Breast epithelium (tissue), 4 donors: ENCODE data around the gene SLC38A11. TPM values are rescaled to one million over a fixed set of nuclear protein-coding genes. Genes with fewer than 3 reads are reported as not detected.

ENCODE experiments used
- DNase-seq, 2 donors: peaks; one replicate each; pipeline ENCODE4 v3.0.0-alpha.2; 2019; ENCODE audit warnings: low spot score in 2 of 2
- H3K27ac ChIP-seq, 2 donors: fragments of 200-600 bp; sonication (generic) in 1 of 2; one replicate each; pipeline ENCODE4 v1.5.1; 2016 to 2019; ENCODE audit warnings: mild to moderate bottlenecking in 1 of 2
- H3K27me3 ChIP-seq, 2 donors: fragments of 200-600 bp; sonication (generic) in 1 of 2; one replicate each; pipeline versions ENCODE4 v1.5.1 to v1.6.0; 2017 to 2019; ENCODE audit warnings: control low read depth in 1 of 2, mild to moderate bottlenecking in 1 of 2
- H3K36me3 ChIP-seq: fragments of 200-600 bp; one replicate; pipeline ENCODE4 v1.5.1; 2019
- H3K4me1 ChIP-seq, 2 donors: fragments of 200-600 bp; sonication (generic); one replicate each; pipeline ENCODE4 v1.5.1; 2016 to 2019; ENCODE audit warnings: control low read depth in 1 of 2
- H3K4me3 ChIP-seq, 3 donors: fragments of 200-600 bp; sonication (generic); 1 replicate in 2 of 3; 2 replicates in 1 of 3; pipeline ENCODE4 v1.5.1; 2016 to 2019; ENCODE audit warnings: mild to moderate bottlenecking in 3 of 3, moderate library complexity in 2 of 3
- H3K9me3 ChIP-seq, 2 donors: fragments of 200-600 bp; sonication (generic) in 1 of 2; one replicate each; pipeline ENCODE4 v1.5.1; 2016 to 2019; ENCODE audit warnings: control low read depth in 1 of 2
- POLR2A ChIP-seq: fragments of 450-650 bp; IDR thresholded peaks from one replicate; pipeline ENCODE4 v1.6.1; 2016; ENCODE audit warnings: antibody characterized with exemption, mild to moderate bottlenecking, moderate library complexity
- POLR2AphosphoS5 ChIP-seq, 3 donors: sonication (generic); formaldehyde crosslinking; IDR thresholded peaks; one replicate each; pipeline ENCODE4 v1.6.1; 2017; ENCODE audit warnings: antibody characterized with exemption in 3 of 3
- intact Hi-C: fragments of 100-400 bp; cut with DNase I; formaldehyde crosslinking; loops from one replicate; pipeline ENCODE4 v1.15.1; 2023; ENCODE audit warnings: low total_unique reads
- total RNA-seq, 3 donors: library from RNA; depleted of rRNA; stranded (reverse); fragments of >200 nt; gene quantifications; one replicate each; pipeline ENCODE4 v1.1.0, GENCODE V29; 2016
- TF ChIP-seq, protein P1 (sequence below), 3 donors: fragments of 450-650 bp; IDR thresholded peaks; one replicate each; pipeline ENCODE4 v1.5.1; 2016 to 2017; ENCODE audit warnings: antibody characterized with exemption in 3 of 3, mild to moderate bottlenecking in 3 of 3, moderate library complexity in 3 of 3

SLC38A11 gene
- total RNA-seq, 3 donors from 2014 or later: 2.2 to 6.7 TPM; not detected in 1

DNA sequence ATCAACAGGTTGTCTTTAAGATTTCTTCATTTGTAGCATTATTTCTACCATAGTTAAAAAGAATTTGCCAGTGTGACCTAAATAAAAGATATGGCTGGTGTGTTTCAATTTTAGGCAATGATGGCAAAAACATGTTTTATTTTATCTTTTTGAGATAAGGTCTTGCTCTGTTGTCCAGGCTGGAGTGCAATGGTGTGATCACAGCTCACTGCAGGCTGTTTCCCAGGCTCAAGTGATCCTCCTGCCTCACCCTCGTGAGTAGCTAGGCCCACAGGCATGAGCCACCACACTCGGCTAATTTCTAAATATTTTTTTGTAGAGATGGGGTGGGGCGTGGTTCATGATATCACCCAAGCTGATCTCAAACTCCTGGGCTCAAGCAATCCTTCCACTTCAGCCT is 66.7 kb downstream of the SLC38A11 start:
- no peak for DNase-seq
- no peaks in the 10 kb centered on the region for H3K27me3 ChIP-seq
- TF ChIP-seq, protein P1, sequence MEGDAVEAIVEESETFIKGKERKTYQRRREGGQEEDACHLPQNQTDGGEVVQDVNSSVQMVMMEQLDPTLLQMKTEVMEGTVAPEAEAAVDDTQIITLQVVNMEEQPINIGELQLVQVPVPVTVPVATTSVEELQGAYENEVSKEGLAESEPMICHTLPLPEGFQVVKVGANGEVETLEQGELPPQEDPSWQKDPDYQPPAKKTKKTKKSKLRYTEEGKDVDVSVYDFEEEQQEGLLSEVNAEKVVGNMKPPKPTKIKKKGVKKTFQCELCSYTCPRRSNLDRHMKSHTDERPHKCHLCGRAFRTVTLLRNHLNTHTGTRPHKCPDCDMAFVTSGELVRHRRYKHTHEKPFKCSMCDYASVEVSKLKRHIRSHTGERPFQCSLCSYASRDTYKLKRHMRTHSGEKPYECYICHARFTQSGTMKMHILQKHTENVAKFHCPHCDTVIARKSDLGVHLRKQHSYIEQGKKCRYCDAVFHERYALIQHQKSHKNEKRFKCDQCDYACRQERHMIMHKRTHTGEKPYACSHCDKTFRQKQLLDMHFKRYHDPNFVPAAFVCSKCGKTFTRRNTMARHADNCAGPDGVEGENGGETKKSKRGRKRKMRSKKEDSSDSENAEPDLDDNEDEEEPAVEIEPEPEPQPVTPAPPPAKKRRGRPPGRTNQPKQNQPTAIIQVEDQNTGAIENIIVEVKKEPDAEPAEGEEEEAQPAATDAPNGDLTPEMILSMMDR (IDR thresholded peaks at IDR 0.05): no peak
- TF ChIP-seq POLR2A (no peak), POLR2AphosphoS5 (IDR thresholded peaks at IDR 0.05) (no peak)
- no peak overlapping the region for H3K27ac ChIP-seq
- intact Hi-C loops: no loop called here
- H3K9me3 ChIP-seq: no peaks in the 10 kb centered on the region
- H3K4me3 ChIP-seq: no peak overlapping the region
- H3K4me1 ChIP-seq: no peaks in the 10 kb centered on the region
- H3K36me3 ChIP-seq: no peaks in the 10 kb centered on the region

DNA sequence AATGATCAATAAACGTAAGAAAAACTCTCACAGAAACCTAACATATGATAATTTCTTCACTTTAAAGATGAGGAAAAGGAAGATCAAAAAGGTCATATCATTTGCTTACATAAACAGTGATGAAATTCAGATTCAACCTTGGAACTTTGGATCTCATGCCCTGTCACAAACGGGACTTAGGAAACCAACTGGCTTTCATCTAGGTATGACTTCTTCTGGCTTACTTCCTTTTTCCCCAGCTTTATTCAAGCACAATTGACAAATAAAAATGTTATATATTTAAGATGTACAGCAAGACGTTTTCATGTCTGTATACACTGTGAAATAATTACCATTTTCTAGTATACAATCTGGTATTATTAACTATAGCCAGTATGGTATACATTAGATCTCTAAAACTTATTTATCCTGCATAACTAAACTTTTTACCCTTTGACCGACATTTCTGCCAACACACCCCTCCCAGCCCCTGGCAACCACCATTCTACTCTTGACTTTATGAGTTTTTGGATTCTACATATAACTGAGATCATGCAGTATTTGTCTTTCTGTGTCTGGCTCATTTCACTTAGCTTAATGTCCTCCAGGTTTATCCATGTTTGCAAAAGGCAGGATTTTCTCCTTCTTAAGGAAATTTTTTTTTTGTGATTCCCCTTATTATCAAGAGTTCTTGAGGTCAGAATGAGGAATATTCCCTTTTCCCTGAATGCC is 67.7 kb downstream of the SLC38A11 start:
- intact Hi-C loops: no loop called here
- Histone ChIP-seq H3K4me3 (no peak overlapping the region), H3K36me3 (no peaks in the 10 kb centered on the region), H3K27ac (no peak overlapping the region), H3K9me3 (no peaks in the 10 kb centered on the region), H3K4me1 (no peaks in the 10 kb centered on the region), H3K27me3 (no peaks in the 10 kb centered on the region)
- DNase-seq: no peak
- no peak for TF ChIP-seq POLR2A
- TF ChIP-seq, protein P1 (IDR thresholded peaks at IDR 0.05): no peak
- TF ChIP-seq POLR2AphosphoS5 (IDR thresholded peaks at IDR 0.05): no peak

DNA sequence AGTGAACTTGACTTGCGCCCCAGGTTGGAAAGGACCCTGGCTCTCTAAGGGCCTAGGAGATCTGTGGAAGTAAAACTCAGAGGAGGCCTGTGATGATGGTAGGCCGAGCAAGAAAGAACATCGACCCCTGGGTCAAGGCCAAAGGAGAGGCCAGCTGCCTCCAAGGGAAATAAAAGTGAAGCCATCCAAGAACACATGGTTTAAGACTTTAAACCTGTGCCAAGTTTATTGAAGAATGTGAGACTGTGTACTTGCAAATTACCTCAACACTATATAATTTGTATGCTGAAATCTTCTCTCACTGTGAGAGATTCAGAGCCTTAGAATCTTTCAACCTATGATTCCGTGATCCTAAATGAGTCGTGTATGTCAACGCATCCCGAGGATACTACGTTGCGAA is 73.0 kb downstream of the SLC38A11 start:
- no peaks in the 10 kb centered on the region for H3K9me3 ChIP-seq
- H3K27ac ChIP-seq: peak overlapping the region in 1 of 2 donors; percentile 40
- no peak for DNase-seq
- no peaks in the 10 kb centered on the region for H3K36me3 ChIP-seq
- no peaks in the 10 kb centered on the region for H3K4me1 ChIP-seq
- no peak overlapping the region for H3K4me3 ChIP-seq
- no peaks in the 10 kb centered on the region for H3K27me3 ChIP-seq
- TF ChIP-seq POLR2A (no peak), POLR2AphosphoS5 (IDR thresholded peaks at IDR 0.05) (no peak)
- TF ChIP-seq, protein P1 (IDR thresholded peaks at IDR 0.05): no peak
- intact Hi-C loops: no loop called here

DNA sequence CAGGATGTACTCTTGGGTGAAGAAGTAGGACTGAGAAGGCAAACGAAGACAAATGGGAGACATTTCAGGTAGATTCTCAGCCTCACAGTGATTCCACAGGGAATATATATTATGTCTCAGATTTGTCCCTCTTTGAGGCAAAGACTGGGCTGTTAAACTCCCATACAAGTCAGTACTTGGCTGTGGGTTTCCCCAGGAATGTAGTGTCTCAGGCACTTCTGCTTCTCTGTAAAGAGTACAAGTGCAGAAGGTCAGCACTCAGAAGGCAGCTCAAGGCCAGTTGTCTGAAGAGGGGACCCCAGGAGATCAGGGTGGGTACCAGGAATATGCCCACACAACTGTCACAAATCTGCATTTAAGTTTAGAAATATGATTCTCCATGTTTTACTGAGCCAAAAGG is 73.8 kb downstream of the SLC38A11 start:
- H3K4me1 ChIP-seq: no peaks in the 10 kb centered on the region
- H3K36me3 ChIP-seq: no peaks in the 10 kb centered on the region
- no peak overlapping the region for H3K27ac ChIP-seq
- H3K9me3 ChIP-seq: no peaks in the 10 kb centered on the region
- TF ChIP-seq POLR2A (no peak), POLR2AphosphoS5 (IDR thresholded peaks at IDR 0.05) (no peak)
- TF ChIP-seq, protein P1 (IDR thresholded peaks at IDR 0.05): no peak
- intact Hi-C loops: no loop called here
- no peaks in the 10 kb centered on the region for H3K27me3 ChIP-seq
- DNase-seq: no peak
- no peak overlapping the region for H3K4me3 ChIP-seq

DNA sequence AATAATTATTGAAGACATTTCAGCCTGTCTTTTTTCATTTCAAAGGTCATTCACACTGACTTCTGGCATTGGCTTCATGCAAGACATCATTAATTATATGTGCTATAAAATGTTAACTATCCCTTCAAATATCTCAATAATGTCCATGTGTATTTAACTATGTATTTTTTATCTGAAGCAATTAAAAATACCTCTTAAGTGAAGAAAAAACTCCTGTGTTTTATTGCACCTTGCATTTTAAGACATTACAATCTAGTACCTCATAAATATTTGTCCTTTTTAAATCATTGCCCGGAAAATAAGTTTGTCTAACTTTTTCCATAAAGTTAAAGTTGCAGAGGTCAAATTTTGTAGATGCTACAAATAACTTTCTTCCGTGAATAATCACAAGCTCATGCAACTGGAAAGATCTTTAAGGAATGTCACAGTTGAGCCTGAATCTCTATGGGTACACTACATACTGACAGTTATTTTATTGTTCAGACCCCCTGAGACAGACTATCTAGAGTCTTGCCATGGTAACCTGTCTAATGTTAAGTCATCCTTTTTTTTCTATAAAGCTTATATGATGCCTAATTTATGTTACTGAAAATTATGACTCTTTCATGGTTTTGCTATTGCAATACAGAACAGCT is 75.3 kb downstream of the SLC38A11 start:
- Histone ChIP-seq H3K4me3 (no peak overlapping the region), H3K27ac (no peak overlapping the region), H3K27me3 (no peaks in the 10 kb centered on the region), H3K4me1 (no peaks in the 10 kb centered on the region), H3K9me3 (no peaks in the 10 kb centered on the region), H3K36me3 (no peaks in the 10 kb centered on the region)
- intact Hi-C loops: no loop called here
- TF ChIP-seq POLR2A (no peak), POLR2AphosphoS5 (IDR thresholded peaks at IDR 0.05) (no peak)
- TF ChIP-seq, protein P1 (IDR thresholded peaks at IDR 0.05): no peak
- no peak for DNase-seq
